ENCODE results near the gene INAFM2.

The INAFM2 gene

GRCh38 chr15:40306371-40306770, 17.1 kb upstream of the INAFM2 start:
- DNase-seq (ENCODE audit: low read depth in 3 of 3): no peak

DNA sequence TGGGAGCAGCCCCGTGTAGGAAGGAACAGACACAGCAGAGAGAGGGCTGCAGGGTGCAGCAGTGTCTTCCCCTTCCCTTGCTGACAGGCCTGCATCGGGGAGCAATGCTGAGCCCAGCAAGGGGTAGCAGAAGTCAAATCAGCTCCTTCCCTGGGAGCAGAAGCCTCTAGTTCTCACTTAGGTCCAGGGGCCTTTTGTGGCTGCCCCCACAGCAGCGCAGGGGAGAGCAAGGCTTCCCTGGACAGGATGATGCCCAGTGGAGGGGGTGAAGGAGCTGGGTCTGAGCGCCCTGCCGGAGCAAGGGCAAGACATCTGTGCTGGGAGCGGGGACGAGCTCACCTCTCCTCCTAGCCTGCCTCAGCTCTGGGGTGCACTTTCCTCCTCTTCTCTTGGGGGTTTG, 16.6 kb upstream of the INAFM2 start:
- no peak for DNase-seq (ENCODE audit: low read depth in 3 of 3)

GRCh38 chr15:40307421-40308211, 15.9 kb upstream of the INAFM2 start, which contains the start of gene PLCB2:
PLCB2 (minus strand) TSS chr15:40307935; CDS start chr15:40307672, 263 bp downstream.
- DNase-seq (ENCODE audit: low read depth in 3 of 3): peak; percentile 41 to 51 (median 42)

GRCh38 chr15:40309344-40309862, 14.1 kb upstream of the INAFM2 start:
- no peak for DNase-seq (ENCODE audit: low read depth in 3 of 3)

DNA sequence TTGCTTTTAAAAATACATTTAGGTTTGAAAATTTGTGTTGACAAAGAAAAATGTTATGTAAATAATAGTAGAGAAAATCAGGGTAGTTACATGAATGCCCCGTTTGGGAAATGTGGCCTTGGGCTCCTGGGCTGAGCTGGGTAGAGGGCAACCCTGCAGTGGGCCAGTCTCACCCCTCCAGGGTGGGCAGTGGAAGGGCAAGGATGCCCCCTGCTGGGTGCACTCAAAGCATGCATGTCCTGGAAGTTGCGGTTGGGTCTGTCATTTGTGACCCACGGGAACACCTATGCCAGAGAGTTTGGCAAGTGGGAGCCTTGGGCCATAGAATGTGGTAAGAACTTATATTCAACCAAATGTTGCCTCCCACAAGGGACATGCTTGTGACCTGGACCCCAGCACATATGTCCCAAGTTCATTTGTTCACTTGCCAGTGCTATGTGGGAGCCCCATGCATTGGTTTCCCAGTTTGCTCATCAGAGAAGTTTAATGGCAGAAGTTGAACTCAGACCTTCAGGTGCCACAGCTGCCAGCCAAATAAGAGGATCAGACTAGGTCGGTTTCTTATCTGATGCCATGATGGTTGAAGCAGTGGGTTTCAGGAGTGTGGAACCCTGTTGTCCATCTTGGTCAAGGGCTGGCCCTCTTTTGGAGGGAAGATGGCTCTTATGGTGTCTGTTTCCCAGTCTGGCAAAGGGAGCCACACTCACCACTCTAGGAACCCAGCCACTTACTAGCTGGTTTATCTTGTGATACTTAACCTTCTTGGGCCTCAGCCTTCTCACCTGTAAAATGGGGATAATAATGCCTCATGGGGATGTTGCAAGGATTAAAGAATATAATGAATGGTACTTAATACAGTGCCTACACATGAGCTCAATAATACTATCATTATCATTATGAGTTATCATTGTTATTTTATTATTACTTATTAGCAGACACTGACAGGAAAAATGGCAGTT, 13.2 kb upstream of the INAFM2 start:
- peak in 1 of 3 experiments; percentile 32 for DNase-seq (ENCODE audit: low read depth in 3 of 3)

DNA sequence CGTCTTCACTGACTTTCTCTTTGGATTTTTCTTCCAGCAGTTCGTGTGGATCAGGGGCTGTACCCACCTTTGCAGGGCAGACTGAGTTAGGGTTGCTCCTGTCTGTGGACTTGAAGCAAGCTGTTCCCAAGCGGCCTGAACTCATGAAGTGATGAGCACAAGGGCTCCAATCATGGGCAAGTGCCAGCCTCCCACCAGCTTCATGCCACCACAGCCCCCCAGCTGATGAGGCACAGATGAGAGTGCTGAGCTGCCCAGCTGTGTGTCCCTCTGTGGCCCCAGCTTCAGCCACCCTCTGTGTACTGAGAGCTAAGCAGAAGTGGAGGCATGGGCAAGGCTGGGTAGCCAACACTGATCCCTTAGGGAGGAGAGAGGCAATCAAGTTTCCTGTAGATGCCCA, 12.5 kb upstream of the INAFM2 start:
- DNase-seq (ENCODE audit: low read depth in 3 of 3): no peak

GRCh38 chr15:40312370-40313158, 10.9 kb upstream of the INAFM2 start:
- no peak for DNase-seq (ENCODE audit: low read depth in 3 of 3)

- DNase-seq (ENCODE audit: low read depth in 3 of 3): no peak
These were observed 9.7 kb upstream of the INAFM2 start for GRCh38 chr15:40313531-40314398.

- DNase-seq (ENCODE audit: low read depth in 3 of 3): no peak
These were observed 8.7 kb upstream of the INAFM2 start for GRCh38 chr15:40314723-40315276.

DNA sequence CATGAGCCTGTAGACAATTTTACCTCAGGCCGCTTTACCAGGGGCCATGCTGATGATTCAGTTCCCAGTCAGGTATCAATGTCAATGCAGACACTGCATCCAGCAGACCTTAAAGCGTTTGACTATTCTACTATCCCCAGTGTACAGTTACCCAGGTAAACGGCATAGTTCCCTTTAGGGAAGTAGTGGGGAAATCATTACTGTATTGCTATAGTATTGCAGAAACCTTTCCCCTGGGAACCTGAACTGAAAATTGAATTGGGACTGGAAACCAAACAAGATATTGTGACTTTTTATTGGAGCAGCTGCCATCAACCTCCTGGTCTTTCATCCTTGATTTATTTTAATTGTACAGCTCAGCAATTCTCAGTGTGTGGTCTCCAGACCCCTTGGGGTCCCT, 6.6 kb upstream of the INAFM2 start:
- DNase-seq (ENCODE audit: low read depth in 3 of 3): no peak

GRCh38 chr15:40317580-40317979, 5.9 kb upstream of the INAFM2 start:
- no peak for DNase-seq (ENCODE audit: low read depth in 3 of 3)

DNA sequence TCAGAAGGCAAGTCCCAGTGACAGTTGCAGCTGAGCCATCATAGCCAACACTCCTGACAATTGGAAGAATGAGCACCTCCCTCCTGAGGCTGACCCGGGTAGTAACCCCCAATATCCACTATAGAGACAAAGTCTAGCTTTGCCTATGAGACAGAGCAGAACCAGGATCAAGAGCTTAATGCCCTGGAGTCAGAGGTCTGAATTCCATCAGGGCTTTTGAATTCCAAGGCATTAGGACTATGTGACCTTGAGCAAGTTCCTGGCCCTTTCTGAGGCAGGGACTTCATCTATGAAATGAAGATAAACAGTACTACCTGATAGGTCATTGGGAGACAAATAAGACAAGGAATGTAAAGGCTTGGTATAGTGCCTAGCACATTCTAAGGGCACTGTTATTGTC, 3.1 kb upstream of the INAFM2 start:
- DNase-seq (ENCODE audit: low read depth in 3 of 3): no peak

DNA sequence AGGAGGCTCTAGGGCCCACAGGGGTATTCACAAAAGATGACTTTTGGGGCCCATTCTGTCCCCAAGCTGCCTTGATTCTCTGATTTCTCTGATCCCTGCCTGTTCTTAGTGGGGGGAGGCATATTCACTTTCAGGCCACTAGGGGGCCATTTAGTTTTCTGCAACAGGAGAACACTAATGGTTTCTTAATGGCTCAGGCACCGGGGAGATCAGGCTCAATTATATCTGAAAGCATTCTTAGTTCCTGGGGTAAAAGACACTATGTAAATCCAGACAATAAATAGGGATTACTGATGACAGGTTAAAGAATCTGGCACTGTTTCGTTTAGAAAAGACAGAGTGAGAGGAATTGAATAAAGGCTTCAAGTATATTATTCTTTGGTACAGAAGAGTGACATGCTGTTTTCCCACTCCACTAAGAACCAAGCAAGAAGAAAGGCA, 2.5 kb upstream of the INAFM2 start:
- DNase-seq (ENCODE audit: low read depth in 3 of 3): peak in 1 of 3 experiments; percentile 34

- DNase-seq (ENCODE audit: low read depth in 3 of 3): no peak
These were observed 807 bp upstream of the INAFM2 start for GRCh38 chr15:40322531-40323238.

DNA sequence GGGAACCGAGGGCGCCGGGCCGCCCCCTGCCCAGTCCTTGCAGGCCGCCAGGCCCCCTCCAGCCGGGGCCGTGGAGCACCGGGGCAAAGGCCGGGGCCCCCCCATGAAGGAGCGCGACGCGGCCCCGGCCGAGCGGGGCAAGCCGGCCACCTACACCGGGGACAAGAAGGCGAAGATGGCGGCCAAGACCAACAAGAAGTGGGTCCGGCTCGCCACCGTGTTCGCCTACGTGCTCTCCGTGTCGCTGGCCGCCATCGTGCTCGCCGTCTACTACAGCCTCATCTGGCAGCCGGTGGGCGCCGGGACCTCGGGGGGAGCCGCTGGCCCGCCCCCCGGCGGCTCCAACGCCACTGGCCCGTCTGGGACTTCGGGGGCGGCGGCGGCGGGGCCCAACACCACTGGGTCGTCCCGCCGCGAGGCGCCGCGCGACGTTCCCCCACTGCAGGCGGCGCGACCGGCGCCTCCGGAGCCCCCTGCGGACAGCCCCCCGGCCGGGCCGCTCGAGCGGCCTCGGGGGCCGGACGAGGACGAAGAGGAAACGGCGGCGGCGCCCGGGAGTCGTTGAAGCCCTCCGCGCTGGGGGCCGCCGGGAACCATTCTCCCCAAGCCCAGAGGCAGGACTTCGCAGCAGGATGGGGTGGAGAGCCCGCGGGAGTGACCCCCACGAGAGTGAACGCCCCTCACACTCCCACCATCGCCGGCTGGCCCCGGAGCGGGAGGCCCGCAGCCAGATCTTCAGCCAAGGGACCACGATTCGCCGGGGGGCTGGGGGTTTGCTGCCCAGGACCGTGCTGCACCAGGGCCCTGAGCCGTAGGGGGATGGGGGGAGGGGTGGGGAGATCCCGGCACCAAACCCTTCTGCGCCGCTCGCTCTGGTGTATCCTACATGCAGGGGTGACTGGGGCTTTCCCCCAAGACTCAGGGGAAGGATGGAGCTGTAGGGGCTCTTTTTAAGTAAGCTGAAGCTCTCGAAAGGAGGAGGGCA, 753 bp downstream of the INAFM2 start:
- DNase-seq (ENCODE audit: low read depth in 3 of 3): no peak

DNA sequence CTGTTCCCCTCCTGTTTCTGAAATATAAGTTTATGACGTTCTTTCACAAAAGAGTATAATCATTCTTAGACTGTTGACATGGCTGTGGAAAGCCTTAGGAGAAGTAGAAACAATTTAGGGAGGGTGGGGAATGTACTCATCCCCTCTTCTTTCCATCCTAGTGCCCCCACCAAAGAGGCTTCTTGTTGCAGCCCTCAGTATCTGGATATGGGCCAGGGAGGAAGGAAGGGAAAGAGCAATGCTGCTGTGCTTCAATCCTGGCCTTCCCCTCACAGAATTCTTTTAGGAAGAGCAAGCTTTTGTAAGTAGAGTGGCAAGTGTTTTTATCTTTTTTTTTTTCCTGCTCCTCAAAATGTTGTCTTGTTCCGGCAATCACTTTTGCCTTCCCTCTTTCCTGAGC, 1.7 kb downstream of the INAFM2 start:
- no peak for DNase-seq (ENCODE audit: low read depth in 3 of 3)

DNA sequence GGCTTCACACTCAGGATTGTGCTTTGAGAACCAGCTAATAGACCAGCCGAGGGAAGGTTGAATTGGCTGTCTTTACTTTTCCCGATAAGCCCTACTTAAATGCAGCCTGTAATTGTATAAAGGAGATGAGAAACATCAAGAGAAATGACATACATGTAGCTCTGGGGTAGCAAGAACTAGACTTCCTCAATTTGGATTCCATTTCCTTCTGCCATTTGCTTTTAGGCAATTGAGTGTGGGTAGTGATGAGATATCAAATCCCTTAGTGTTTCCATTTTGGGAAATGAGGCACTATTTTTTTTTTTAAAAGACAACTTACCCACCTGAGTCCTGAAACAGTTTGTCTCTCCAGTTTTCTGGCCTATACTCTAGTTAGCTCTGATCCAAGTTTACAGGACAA, 2.2 kb downstream of the INAFM2 start:
- DNase-seq (ENCODE audit: low read depth in 3 of 3): no peak

GRCh38 chr15:40327457-40327856, 4.0 kb downstream of the INAFM2 start:
- DNase-seq (ENCODE audit: low read depth in 3 of 3): no peak

Data from stimulated activated CD4-positive, alpha-beta T cell treated with anti-CD3 and anti-CD28 coated beads, TNF-alpha, amount 100 ng/mL, for 4 hours (primary cell).